Neural cell (in vitro differentiated cells): ENCODE measurements around the gene ZXDC.

Experiments
- CTCF ChIP-seq: fragments of 450-650 bp; IDR thresholded peaks from 2 replicates; pipeline ENCODE4 v1.5.1; 2014; ENCODE audit warnings: antibody characterized with exemption, mild to moderate bottlenecking, moderate library complexity; ENCODE audit not compliant: poor library complexity, severe bottlenecking
- EP300 ChIP-seq: fragments of 450-650 bp; conservative IDR thresholded peaks from 2 replicates; pipeline ENCODE4 v1.6.1; 2014; ENCODE audit warnings: antibody characterized with exemption, mild to moderate bottlenecking, moderate library complexity; ENCODE audit not compliant: poor library complexity, severe bottlenecking
- EZH2 ChIP-seq: fragments of 200-600, 300-800 bp; shearing (Covaris generic), sonication (generic); IDR thresholded peaks from 2 replicates; pipeline ENCODE4 v1.6.1; 2014; ENCODE audit warnings: antibody characterized with exemption, low read length, borderline replicate concordance, mild to moderate bottlenecking; ENCODE audit not compliant: insufficient read depth, poor library complexity, severe bottlenecking
- MXI1 ChIP-seq: fragments of 450-650 bp; conservative IDR thresholded peaks from 2 replicates; pipeline ENCODE4 v1.6.1; 2014; ENCODE audit warnings: antibody characterized with exemption, mild to moderate bottlenecking; ENCODE audit not compliant: poor library complexity, severe bottlenecking
- POLR2AphosphoS5 ChIP-seq: IDR thresholded peaks from 2 replicates; pipeline ENCODE4 v1.6.1; 2012
- RAD21 ChIP-seq: fragments of 450-650 bp; conservative IDR thresholded peaks from 2 replicates; pipeline ENCODE4 v1.6.1; 2014; ENCODE audit warnings: antibody characterized with exemption, mild to moderate bottlenecking, moderate library complexity
- REST ChIP-seq: IDR thresholded peaks from 2 replicates; pipeline ENCODE4 v1.6.1; 2012; ENCODE audit warnings: borderline replicate concordance
- SMC3 ChIP-seq: fragments of 450-650 bp; conservative IDR thresholded peaks from 2 replicates; pipeline ENCODE4 v1.6.1; 2014; ENCODE audit warnings: antibody characterized with exemption, mild to moderate bottlenecking, moderate library complexity; ENCODE audit not compliant: poor library complexity
- TAF1 ChIP-seq: IDR thresholded peaks from 2 replicates; pipeline ENCODE4 v1.6.1; 2012; ENCODE audit warnings: low read depth

GRCh38 chr3:126511291-126511690, 35.6 kb upstream of the ZXDC start:
- TF ChIP-seq RAD21 (no peak), CTCF (no peak), TAF1 (no peak), REST (no peak), EZH2 (no peak), EP300 (no peak), SMC3 (no peak), POLR2AphosphoS5 (no peak), MXI1 (no peak)
